ENCODE measurements around the gene MRPL3.

Gene MRPL3

GRCh38 chr3:131444180-131444579 lies 58.6 kb downstream of the MRPL3 start:
- TF ChIP-seq, protein P1, sequence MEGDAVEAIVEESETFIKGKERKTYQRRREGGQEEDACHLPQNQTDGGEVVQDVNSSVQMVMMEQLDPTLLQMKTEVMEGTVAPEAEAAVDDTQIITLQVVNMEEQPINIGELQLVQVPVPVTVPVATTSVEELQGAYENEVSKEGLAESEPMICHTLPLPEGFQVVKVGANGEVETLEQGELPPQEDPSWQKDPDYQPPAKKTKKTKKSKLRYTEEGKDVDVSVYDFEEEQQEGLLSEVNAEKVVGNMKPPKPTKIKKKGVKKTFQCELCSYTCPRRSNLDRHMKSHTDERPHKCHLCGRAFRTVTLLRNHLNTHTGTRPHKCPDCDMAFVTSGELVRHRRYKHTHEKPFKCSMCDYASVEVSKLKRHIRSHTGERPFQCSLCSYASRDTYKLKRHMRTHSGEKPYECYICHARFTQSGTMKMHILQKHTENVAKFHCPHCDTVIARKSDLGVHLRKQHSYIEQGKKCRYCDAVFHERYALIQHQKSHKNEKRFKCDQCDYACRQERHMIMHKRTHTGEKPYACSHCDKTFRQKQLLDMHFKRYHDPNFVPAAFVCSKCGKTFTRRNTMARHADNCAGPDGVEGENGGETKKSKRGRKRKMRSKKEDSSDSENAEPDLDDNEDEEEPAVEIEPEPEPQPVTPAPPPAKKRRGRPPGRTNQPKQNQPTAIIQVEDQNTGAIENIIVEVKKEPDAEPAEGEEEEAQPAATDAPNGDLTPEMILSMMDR (IDR thresholded peaks at IDR 0.05; ENCODE audit: insufficient read depth, low read length, poor library complexity, severe bottlenecking): no peak
- no peak for TF ChIP-seq EZH2phosphoT487 (conservative IDR thresholded peaks at IDR 0.05; ENCODE audit: low read length)
- no peaks in the 10 kb centered on the region for H3K9me3 ChIP-seq (ENCODE audit: insufficient read depth, low read length)
- no peaks in the 10 kb centered on the region for H3F3A ChIP-seq (ENCODE audit: insufficient read depth)
- no peak overlapping the region for H3K4me2 ChIP-seq (ENCODE audit: low read depth, low read length, poor library complexity, severe bottlenecking)
- H3K27me3 ChIP-seq (ENCODE audit: low read length): no peaks in the 10 kb centered on the region
- H2AFZ ChIP-seq (ENCODE audit: low read depth, low read length, severe bottlenecking): no peak overlapping the region
- no peaks in the 10 kb centered on the region for H3K79me2 ChIP-seq (ENCODE audit: insufficient read depth, low read length)
- H3K27ac ChIP-seq (ENCODE audit: low read depth, low read length): no peak overlapping the region
- no peak overlapping the region for H3K4me3 ChIP-seq (ENCODE audit: insufficient read depth, low read length, poor library complexity, severe bottlenecking)
- no peaks in the 10 kb centered on the region for H3K36me3 ChIP-seq (ENCODE audit: low read length)
- no peak overlapping the region for H3K9ac ChIP-seq (ENCODE audit: low read length)
- no peaks in the 10 kb centered on the region for H3K9me2 ChIP-seq (replicated peaks; ENCODE audit: insufficient read depth, low read length)
- H4K20me1 ChIP-seq (ENCODE audit: low read depth, low read length): no peaks in the 10 kb centered on the region

GRCh38 chr3:131439084-131439483 lies 63.7 kb downstream of the MRPL3 start:
- Histone ChIP-seq H3K4me2 (ENCODE audit: low read depth, low read length, poor library complexity, severe bottlenecking) (no peak overlapping the region), H3K79me2 (ENCODE audit: insufficient read depth, low read length) (no peaks in the 10 kb centered on the region), H2AFZ (ENCODE audit: low read depth, low read length, severe bottlenecking) (no peak overlapping the region), H4K20me1 (ENCODE audit: low read depth, low read length) (no peaks in the 10 kb centered on the region), H3F3A (ENCODE audit: insufficient read depth) (no peaks in the 10 kb centered on the region), H3K36me3 (ENCODE audit: low read length) (no peaks in the 10 kb centered on the region), H3K9me3 (ENCODE audit: insufficient read depth, low read length) (no peaks in the 10 kb centered on the region), H3K4me3 (ENCODE audit: insufficient read depth, low read length, poor library complexity, severe bottlenecking) (no peak overlapping the region), H3K27ac (ENCODE audit: low read depth, low read length) (no peak overlapping the region), H3K27me3 (ENCODE audit: low read length) (no peaks in the 10 kb centered on the region), H3K9ac (ENCODE audit: low read length) (no peak overlapping the region), H3K9me2 (replicated peaks; ENCODE audit: insufficient read depth, low read length) (no peaks in the 10 kb centered on the region)
- no peak for TF ChIP-seq EZH2phosphoT487 (conservative IDR thresholded peaks at IDR 0.05; ENCODE audit: low read length)
- TF ChIP-seq, protein P1 (IDR thresholded peaks at IDR 0.05; ENCODE audit: insufficient read depth, low read length, poor library complexity, severe bottlenecking): no peak

GRCh38 chr3:131435000-131435399 lies 67.8 kb downstream of the MRPL3 start:
- Histone ChIP-seq H3K79me2 (ENCODE audit: insufficient read depth, low read length) (no peaks in the 10 kb centered on the region), H3K27ac (ENCODE audit: low read depth, low read length) (no peak overlapping the region), H3K27me3 (ENCODE audit: low read length) (no peaks in the 10 kb centered on the region), H3K9me2 (replicated peaks; ENCODE audit: insufficient read depth, low read length) (no peaks in the 10 kb centered on the region), H4K20me1 (ENCODE audit: low read depth, low read length) (no peaks in the 10 kb centered on the region), H3F3A (ENCODE audit: insufficient read depth) (no peaks in the 10 kb centered on the region), H3K36me3 (ENCODE audit: low read length) (no peaks in the 10 kb centered on the region), H3K9ac (ENCODE audit: low read length) (no peak overlapping the region), H2AFZ (ENCODE audit: low read depth, low read length, severe bottlenecking) (no peak overlapping the region), H3K9me3 (ENCODE audit: insufficient read depth, low read length) (no peaks in the 10 kb centered on the region), H3K4me2 (ENCODE audit: low read depth, low read length, poor library complexity, severe bottlenecking) (no peak overlapping the region), H3K4me3 (ENCODE audit: insufficient read depth, low read length, poor library complexity, severe bottlenecking) (no peak overlapping the region)
- TF ChIP-seq, protein P1 (IDR thresholded peaks at IDR 0.05; ENCODE audit: insufficient read depth, low read length, poor library complexity, severe bottlenecking): no peak
- TF ChIP-seq EZH2phosphoT487 (conservative IDR thresholded peaks at IDR 0.05; ENCODE audit: low read length): no peak
